ENCODE measurements around the gene ZKSCAN1. TPM values are rescaled to one million over a fixed set of nuclear protein-coding genes. Genes with fewer than 3 reads are reported as not detected.

Gene ZKSCAN1
- total and polyA plus RNA-seq, 12 donors: 4.7 to 68.9 (median 47.1) TPM

GRCh38 chr7:100090527-100091410 is 75.4 kb downstream of the ZKSCAN1 start:
- 87 to 92% methylated on average over 14 of the region's 14 CpGs for WGBS, 2 donors
- H3K36me3 ChIP-seq: peaks cover 0 to 60% (median 49%) of the 10 kb centered on the region in 9 donors
- H3K27me3 ChIP-seq: no peaks in the 10 kb centered on the region
- no peak for DNase-seq
- no peaks in the 10 kb centered on the region for H3K9me3 ChIP-seq
- intact Hi-C loops (cut with DNase I): no loop called here
- no peak for TF ChIP-seq CTCF (IDR thresholded peaks at IDR 0.05)
- H3K27ac ChIP-seq: no peak overlapping the region
- ATAC-seq: no peak
- H3K4me3 ChIP-seq: no peak overlapping the region
- H3K4me1 ChIP-seq: peaks cover 5 to 44% (median 23%) of the 10 kb centered on the region in 9 donors

Other genes with a start within 250 kb of the ZKSCAN1 start
- not detected for gene CYP3A4, start 231.4 kb upstream of the ZKSCAN1 start, total RNA-seq
- not detected for gene CYP3A4, start 231.4 kb upstream of the ZKSCAN1 start, polyA plus RNA-seq
- gene CYP3A43, start 187.6 kb upstream of the ZKSCAN1 start, total RNA-seq: under 1 TPM in 2 of 10 donors, not detected in 8; 0.18 TPM
- gene CYP3A43, start 187.6 kb upstream of the ZKSCAN1 start, polyA plus RNA-seq: not detected
- not detected for gene OR2AE1, start 138.6 kb upstream of the ZKSCAN1 start, total RNA-seq
- gene OR2AE1, start 138.6 kb upstream of the ZKSCAN1 start, polyA plus RNA-seq: not detected
- gene TRIM4, start 96.1 kb upstream of the ZKSCAN1 start, total RNA-seq: 1 to 10 TPM; 5.0 to 9.6 (median 6.6) TPM
- gene TRIM4, start 96.1 kb upstream of the ZKSCAN1 start, polyA plus RNA-seq: 1 to 10 TPM; 6.8 to 8.6 TPM
- gene GJC3, start 86.0 kb upstream of the ZKSCAN1 start, total RNA-seq: under 1 TPM in 1 of 10 donors, not detected in 9; 0.44 TPM
- gene GJC3, start 86.0 kb upstream of the ZKSCAN1 start, polyA plus RNA-seq: under 1 TPM in 1 of 2 donors, not detected in 1; 0.29 TPM
- gene AZGP1, start 39.6 kb upstream of the ZKSCAN1 start, total RNA-seq: 100 to 1,000 TPM in 4 of 10 donors, 10 to 100 TPM in 6; 37.8 to 335 (median 74.4) TPM
- 100 to 1,000 TPM; 148 to 183 TPM for gene AZGP1, start 39.6 kb upstream of the ZKSCAN1 start, polyA plus RNA-seq
- 1 to 10 TPM; 5.4 to 10.0 (median 6.9) TPM for gene ZSCAN21, start 34.2 kb downstream of the ZKSCAN1 start, total RNA-seq
- gene ZSCAN21, start 34.2 kb downstream of the ZKSCAN1 start, polyA plus RNA-seq: 1 to 10 TPM; 5.8 to 8.3 TPM
- 10 to 100 TPM; 14.1 to 17.8 (median 15.3) TPM for gene ZNF3, start 66.1 kb downstream of the ZKSCAN1 start, total RNA-seq
- 10 to 100 TPM in 1 of 2 donors, 1 to 10 TPM in 1; 9.0 to 17.7 TPM for gene ZNF3, start 66.1 kb downstream of the ZKSCAN1 start, polyA plus RNA-seq
- 100 to 1,000 TPM; 106 to 130 (median 113) TPM for gene COPS6, start 73.4 kb downstream of the ZKSCAN1 start, total RNA-seq
- 100 to 1,000 TPM; 121 to 135 TPM for gene COPS6, start 73.4 kb downstream of the ZKSCAN1 start, polyA plus RNA-seq
- gene MCM7, start 85.8 kb downstream of the ZKSCAN1 start, total RNA-seq: 10 to 100 TPM; 11.6 to 30.4 (median 15.5) TPM
- 10 to 100 TPM; 22.7 to 25.1 TPM for gene MCM7, start 85.8 kb downstream of the ZKSCAN1 start, polyA plus RNA-seq
- gene AP4M1, start 86.0 kb downstream of the ZKSCAN1 start, total RNA-seq: 10 to 100 TPM in 9 of 10 donors, 1 to 10 TPM in 1; 8.4 to 14.4 (median 11.0) TPM
- 10 to 100 TPM; 15.9 to 20.6 TPM for gene AP4M1, start 86.0 kb downstream of the ZKSCAN1 start, polyA plus RNA-seq
- 10 to 100 TPM; 28.0 to 43.3 (median 31.0) TPM for gene TAF6, start 103.8 kb downstream of the ZKSCAN1 start, total RNA-seq
- gene TAF6, start 103.8 kb downstream of the ZKSCAN1 start, polyA plus RNA-seq: 10 to 100 TPM; 23.5 to 33.6 TPM
- 10 to 100 TPM in 1 of 10 donors, 1 to 10 TPM in 9; 4.9 to 10.8 (median 6.6) TPM for gene CNPY4, start 104.0 kb downstream of the ZKSCAN1 start, total RNA-seq
- gene CNPY4, start 104.0 kb downstream of the ZKSCAN1 start, polyA plus RNA-seq: 10 to 100 TPM; 11.7 to 13.7 TPM
- gene MBLAC1, start 111.4 kb downstream of the ZKSCAN1 start, total RNA-seq: 1 to 10 TPM; 1.2 to 3.5 (median 2.0) TPM
- gene MBLAC1, start 111.4 kb downstream of the ZKSCAN1 start, polyA plus RNA-seq: 1 to 10 TPM; 2.6 to 2.9 TPM
- 100 to 1,000 TPM in 1 of 10 donors, 10 to 100 TPM in 9; 72.3 to 102 (median 88.5) TPM for gene LAMTOR4, start 133.3 kb downstream of the ZKSCAN1 start, total RNA-seq
- gene LAMTOR4, start 133.3 kb downstream of the ZKSCAN1 start, polyA plus RNA-seq: 100 to 1,000 TPM; 147 to 210 TPM
- 10 to 100 TPM in 1 of 10 donors, 1 to 10 TPM in 9; 3.9 to 10.8 (median 7.6) TPM for gene TRAPPC14, start 143.1 kb downstream of the ZKSCAN1 start, total RNA-seq
- gene TRAPPC14, start 143.1 kb downstream of the ZKSCAN1 start, polyA plus RNA-seq: 10 to 100 TPM in 1 of 2 donors, 1 to 10 TPM in 1; 7.8 to 17.5 TPM
- gene GAL3ST4, start 153.0 kb downstream of the ZKSCAN1 start, total RNA-seq: 1 to 10 TPM in 9 of 10 donors, under 1 TPM in 1; 1.00 to 3.1 (median 1.5) TPM
- 1 to 10 TPM; 1.1 to 1.6 TPM for gene GAL3ST4, start 153.0 kb downstream of the ZKSCAN1 start, polyA plus RNA-seq
- gene GPC2, start 161.8 kb downstream of the ZKSCAN1 start, total RNA-seq: 1 to 10 TPM in 1 of 10 donors, under 1 TPM in 7, not detected in 2; 0.11 to 1.1 (median 0.50) TPM
- under 1 TPM; 0.51 TPM for gene GPC2, start 161.8 kb downstream of the ZKSCAN1 start, polyA plus RNA-seq
- 1 to 10 TPM in 3 of 10 donors, under 1 TPM in 6, not detected in 1; 0.32 to 1.5 (median 0.47) TPM for gene STAG3, start 162.3 kb downstream of the ZKSCAN1 start, total RNA-seq
- gene STAG3, start 162.3 kb downstream of the ZKSCAN1 start, polyA plus RNA-seq: under 1 TPM; 0.13 to 0.66 TPM
- gene PVRIG, start 204.4 kb downstream of the ZKSCAN1 start, total RNA-seq: 1 to 10 TPM in 1 of 10 donors, not detected in 9; 2.1 TPM
- under 1 TPM; 0.22 to 0.59 TPM for gene PVRIG, start 204.4 kb downstream of the ZKSCAN1 start, polyA plus RNA-seq

Data from heart right ventricle (tissue), 16 donors.